Spinal cord (tissue), 10 donors: ENCODE measurements around the gene KEAP1. TPM values are rescaled to one million over a fixed set of nuclear protein-coding genes. Genes with fewer than 3 reads are reported as not detected.

Experiments used
- DNase-seq, 6 donors: peaks; one replicate each; pipeline versions ENCODE4 v3.0.0 to v3.0.0-alpha.2; 2013 to 2015; ENCODE audit warnings: low spot score in 6 of 6, low read depth in 4 of 6
- H3K27ac ChIP-seq: one replicate; pipeline ENCODE4 v1.5.1; 2013; ENCODE audit warnings: low read depth, low read length, control low read depth
- H3K27me3 ChIP-seq: one replicate; pipeline ENCODE4 v1.6.1; 2013; ENCODE audit warnings: low read length; ENCODE audit not compliant: control insufficient read depth, insufficient read depth
- H3K36me3 ChIP-seq: one replicate; pipeline ENCODE4 v1.6.1; 2013; ENCODE audit warnings: low read length; ENCODE audit not compliant: control insufficient read depth, insufficient read depth
- H3K4me1 ChIP-seq: one replicate; pipeline ENCODE4 v1.6.1; 2013; ENCODE audit warnings: low read length; ENCODE audit not compliant: control insufficient read depth, insufficient read depth
- H3K4me3 ChIP-seq: one replicate; pipeline ENCODE4 v1.5.1; 2013; ENCODE audit warnings: low read depth, low read length, control low read depth
- H3K9me3 ChIP-seq: one replicate; pipeline ENCODE4 v1.6.1; 2013; ENCODE audit warnings: low read length; ENCODE audit not compliant: control insufficient read depth, insufficient read depth
- WGBS: methylation state at CpG from one replicate; pipeline ENCODE4 v1.1.5; 2013; ENCODE audit warnings: missing lambda C conversion rate; ENCODE audit not compliant: insufficient coverage; 5-methylcytosine and 5-hydroxymethylcytosine counted together
- polyA plus RNA-seq, 2 donors: library from polyadenylated mRNA; unstranded; fragments of 120-200 nt; gene quantifications; one replicate each; pipeline ENCODE4 v1.2.1, GENCODE V29; 2013; ENCODE audit not compliant: insufficient read length in 2 of 2
- total RNA-seq, 2 donors: library from RNA; depleted of rRNA in 1 of 2; stranded (reverse); fragments of 120-200 nt in 1 of 2; fragments of >200 nt in 1 of 2; gene quantifications; one replicate each; pipeline versions ENCODE4 v1.2.3 to v1.2.4, GENCODE V29; 2013 to 2014
- donor health status: healthy.

Gene KEAP1
- total and polyA plus RNA-seq, 4 donors = 40.5 to 93.6 (median 68.4) TPM

- Histone ChIP-seq H3K9me3 (no peaks in the 10 kb centered on the region), H3K4me1 (peaks cover 22% of the 10 kb centered on the region), H3K36me3 (peaks cover 27% of the 10 kb centered on the region), H3K4me3 (peak overlapping the region; percentile 28), H3K27me3 (no peaks in the 10 kb centered on the region), H3K27ac (no peak overlapping the region)
- 9% methylated on average over 1 of the region's 5 CpGs for WGBS
- peak; percentile 72 to 98 (median 83) for DNase-seq
Observed at GRCh38 chr19:10454267-10454666, 48.9 kb downstream of the KEAP1 start.

DNA sequence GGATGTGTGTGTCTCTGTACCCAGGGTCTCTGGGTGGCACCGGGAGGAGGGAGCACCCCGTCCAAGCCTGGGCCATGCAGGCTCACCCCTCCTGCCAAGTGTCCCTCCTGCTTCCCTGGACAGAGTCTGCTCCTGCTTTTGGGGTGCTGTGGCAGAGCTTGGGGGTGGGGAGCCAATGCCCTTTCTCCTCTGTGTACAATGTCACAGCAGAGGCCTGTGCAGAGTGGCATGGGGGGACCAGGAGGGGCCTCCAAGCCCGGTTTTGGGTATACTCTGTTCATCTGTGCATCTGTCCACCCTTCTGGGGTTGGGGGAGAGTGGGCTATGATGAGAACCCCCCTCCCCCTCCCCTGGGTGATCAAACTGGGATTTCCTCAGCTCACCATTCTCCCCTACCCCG lies 49.3 kb downstream of the KEAP1 start:
- no peaks in the 10 kb centered on the region for H3K27me3 ChIP-seq
- peak in 1 of 6 donors; percentile 5 for DNase-seq
- H3K36me3 ChIP-seq = peaks cover 24% of the 10 kb centered on the region
- H3K4me1 ChIP-seq = peaks cover 22% of the 10 kb centered on the region
- no peak overlapping the region for H3K27ac ChIP-seq
- WGBS = 38% methylated on average over 3 of the region's 4 CpGs
- no peaks in the 10 kb centered on the region for H3K9me3 ChIP-seq
- H3K4me3 ChIP-seq = peak overlapping the region; percentile 28

DNA sequence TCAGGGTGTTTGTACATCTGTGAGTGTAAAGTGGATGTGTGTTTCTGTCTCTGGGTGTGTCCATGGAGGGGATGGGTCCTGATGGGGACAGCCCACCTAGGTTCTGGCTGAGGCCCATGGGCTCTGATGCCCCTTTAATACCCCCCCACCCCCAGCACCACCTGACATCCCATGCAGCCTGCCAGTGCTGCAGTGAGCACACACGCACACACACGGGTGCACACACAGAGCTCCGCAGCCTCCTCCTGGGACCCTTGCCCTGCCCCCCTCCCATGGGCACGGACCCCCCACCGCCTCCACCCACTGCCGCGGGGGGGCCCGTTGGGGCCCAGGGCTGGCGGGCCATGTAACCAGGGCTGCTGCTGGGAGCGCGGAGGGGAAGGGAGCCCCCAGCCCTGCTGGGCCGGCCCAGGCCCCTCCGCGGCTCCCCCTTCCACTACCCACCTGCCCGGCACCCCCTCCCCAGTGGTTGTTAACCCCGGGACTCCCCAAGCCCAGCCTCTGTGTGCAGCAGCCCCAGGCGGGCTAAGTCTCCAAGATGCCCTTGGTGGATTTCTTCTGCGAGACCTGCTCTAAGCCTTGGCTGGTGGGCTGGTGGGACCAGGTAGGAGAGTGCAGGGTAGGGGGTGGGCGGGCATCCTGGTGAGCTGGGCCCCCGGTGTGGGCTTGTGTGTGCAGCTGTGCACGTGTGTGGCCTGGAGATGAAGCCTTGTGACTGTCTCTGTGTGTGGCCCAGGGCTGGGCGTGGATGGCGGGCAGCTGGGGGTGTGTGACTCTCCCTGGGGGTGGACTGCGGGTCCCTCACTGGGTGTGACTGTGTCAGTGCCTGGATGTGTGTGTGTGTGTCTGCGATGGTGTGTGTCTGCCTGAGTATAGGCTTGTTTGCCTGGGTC lies 50.2 kb downstream of the KEAP1 start:
- Histone ChIP-seq H3K4me3 (peak overlapping the region; percentile 28), H3K27me3 (no peaks in the 10 kb centered on the region), H3K9me3 (no peaks in the 10 kb centered on the region), H3K36me3 (peaks cover 19% of the 10 kb centered on the region), H3K27ac (no peak overlapping the region), H3K4me1 (peaks cover 22% of the 10 kb centered on the region)
- peak in 5 of 6 donors; percentile 17 to 79 (median 33) for DNase-seq
- 14% methylated on average over 16 of the region's 25 CpGs for WGBS

GRCh38 chr19:10450853-10451609 lies 52.1 kb downstream of the KEAP1 start:
- H3K9me3 ChIP-seq = no peaks in the 10 kb centered on the region
- 54% methylated on average over 22 of the region's 25 CpGs for WGBS

DNA sequence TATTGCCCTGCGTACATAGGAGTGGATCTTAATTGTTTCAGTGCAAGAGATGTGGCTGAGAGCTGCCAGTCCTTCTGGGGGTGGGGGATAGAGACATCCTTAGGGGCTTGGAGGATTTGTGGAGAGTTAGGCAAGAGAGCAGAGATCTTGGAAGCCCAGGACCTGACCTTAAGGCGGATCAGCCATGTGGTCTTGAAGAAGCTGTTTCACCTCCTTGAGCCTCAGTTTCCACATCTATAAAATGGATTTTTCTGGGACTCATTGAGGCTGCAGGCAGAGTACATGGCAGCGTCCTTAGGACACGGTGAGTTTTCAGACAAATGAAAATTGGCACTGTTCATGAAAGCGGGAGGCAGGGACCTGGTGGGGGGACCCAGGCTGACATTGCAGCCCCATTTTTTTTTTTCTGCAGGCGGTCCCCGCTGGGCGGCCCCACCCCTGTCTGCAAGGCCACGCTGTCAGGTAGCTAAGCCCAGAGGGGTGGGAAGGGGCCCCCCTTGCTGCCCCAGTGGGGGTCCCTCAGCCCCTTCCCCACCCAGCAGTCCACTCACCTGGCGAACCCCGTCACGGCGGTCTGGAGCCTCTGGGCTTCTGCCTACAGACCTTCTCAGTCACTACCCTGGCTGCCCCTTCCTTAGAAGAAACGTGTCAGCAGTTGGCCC lies 52.8 kb downstream of the KEAP1 start:
- Histone ChIP-seq H3K27ac (no peak overlapping the region), H3K4me1 (peaks cover 22% of the 10 kb centered on the region), H3K36me3 (peaks cover 7% of the 10 kb centered on the region), H3K4me3 (no peak overlapping the region), H3K27me3 (no peaks in the 10 kb centered on the region), H3K9me3 (no peaks in the 10 kb centered on the region)
- no peak for DNase-seq
- WGBS = 68% methylated on average over 13 of the region's 14 CpGs

More at GRCh38 chr19:10450853-10451609, 52.1 kb downstream of the KEAP1 start:
- no peak overlapping the region for H3K4me3 ChIP-seq
- no peak for DNase-seq
- H3K27me3 ChIP-seq = no peaks in the 10 kb centered on the region
- H3K27ac ChIP-seq = no peak overlapping the region
- peaks cover 22% of the 10 kb centered on the region for H3K4me1 ChIP-seq
- H3K36me3 ChIP-seq = peaks cover 7% of the 10 kb centered on the region

GRCh38 chr19:10449037-10449436 lies 54.1 kb downstream of the KEAP1 start:
- 94% methylated on average over 6 of the region's 7 CpGs for WGBS
- peaks cover 12% of the 10 kb centered on the region for H3K4me1 ChIP-seq
- no peak for DNase-seq
- H3K4me3 ChIP-seq = no peak overlapping the region
- no peak overlapping the region for H3K27ac ChIP-seq
- peaks cover 7% of the 10 kb centered on the region for H3K36me3 ChIP-seq
- no peaks in the 10 kb centered on the region for H3K9me3 ChIP-seq
- no peaks in the 10 kb centered on the region for H3K27me3 ChIP-seq

DNA sequence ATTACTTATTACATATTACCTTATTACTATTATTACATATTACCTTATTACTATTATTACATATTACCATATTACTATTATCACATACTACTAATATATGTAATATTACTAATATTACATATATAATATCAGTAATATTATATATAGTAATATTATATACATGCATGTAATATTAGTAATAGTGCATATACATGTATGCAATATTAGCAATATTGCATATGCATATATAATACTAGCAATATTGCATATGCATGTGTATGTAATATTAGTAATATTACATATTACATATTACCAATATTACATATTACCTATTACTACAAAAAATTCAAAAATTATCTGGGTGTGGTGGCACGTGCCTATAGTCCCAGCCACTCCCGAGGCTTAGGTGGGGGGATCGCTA lies 60.5 kb downstream of the KEAP1 start:
- Histone ChIP-seq H3K4me1 (no peaks in the 10 kb centered on the region), H3K27ac (no peak overlapping the region), H3K27me3 (no peaks in the 10 kb centered on the region), H3K36me3 (no peaks in the 10 kb centered on the region), H3K9me3 (no peaks in the 10 kb centered on the region), H3K4me3 (no peak overlapping the region)
- DNase-seq = no peak
- WGBS = 100% methylated on average over 3 of the region's 3 CpGs

GRCh38 chr19:10439588-10439987 lies 63.6 kb downstream of the KEAP1 start:
- Histone ChIP-seq H3K27me3 (no peaks in the 10 kb centered on the region), H3K4me3 (no peak overlapping the region), H3K36me3 (no peaks in the 10 kb centered on the region), H3K4me1 (no peaks in the 10 kb centered on the region), H3K9me3 (no peaks in the 10 kb centered on the region), H3K27ac (no peak overlapping the region)
- no peak for DNase-seq
- 72% methylated on average over 4 of the region's 5 CpGs for WGBS
